Activated CD4-positive, CD25-positive, alpha-beta regulatory T cell treated with anti-CD3 and anti-CD28 coated beads, Interleukin-2, amount 50 U/mL, for 72 hours (primary cell): ENCODE data around the gene TSPAN13.

Source experiments
- DNase-seq: peaks from one replicate; pipeline ENCODE4 v3.0.0; 2021

TSPAN13 gene

GRCh38 chr7:16816824-16817223 lies 63.3 kb downstream of the TSPAN13 start:
- DNase-seq: no peak

GRCh38 chr7:16817536-16817935 lies 64.0 kb downstream of the TSPAN13 start:
- DNase-seq: no peak

DNA sequence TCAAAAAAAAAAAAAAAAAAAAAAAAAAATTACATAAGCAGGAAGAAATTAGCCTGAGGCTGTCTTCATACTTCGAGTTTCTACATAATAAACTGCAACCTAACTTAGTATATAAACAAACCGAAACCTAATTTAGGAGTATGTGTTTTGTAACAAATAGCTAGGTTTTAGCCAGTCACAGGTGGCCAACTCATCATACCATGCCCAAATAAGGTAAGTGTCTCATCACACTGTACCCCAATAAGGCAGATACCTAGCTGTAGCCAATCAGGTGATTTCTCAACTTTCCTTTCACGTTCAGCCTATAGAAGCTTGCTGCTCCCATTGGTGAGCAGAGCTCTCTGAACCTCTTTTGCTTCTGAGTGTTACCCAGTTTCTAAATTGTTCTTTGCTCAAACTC lies 65.2 kb downstream of the TSPAN13 start:
- DNase-seq: no peak

DNA sequence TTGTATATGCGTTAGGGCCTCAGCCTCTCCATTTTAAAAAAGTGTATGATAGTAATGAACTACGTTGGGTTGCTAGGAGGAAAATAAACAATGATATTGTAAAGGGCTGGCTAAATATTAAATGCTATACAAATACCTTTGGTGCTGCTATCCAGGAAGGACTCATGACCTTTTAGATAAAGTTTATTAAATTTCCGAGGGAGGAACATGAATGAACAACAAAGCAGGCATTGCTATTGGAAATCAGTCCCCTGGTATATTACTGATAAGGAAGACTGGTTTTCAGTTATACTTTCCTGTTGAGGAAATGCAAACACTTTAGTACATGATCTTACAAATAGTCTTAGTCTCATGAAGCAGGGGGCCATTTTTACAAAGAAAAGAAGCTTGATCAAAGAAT lies 68.5 kb downstream of the TSPAN13 start:
- DNase-seq: no peak

DNA sequence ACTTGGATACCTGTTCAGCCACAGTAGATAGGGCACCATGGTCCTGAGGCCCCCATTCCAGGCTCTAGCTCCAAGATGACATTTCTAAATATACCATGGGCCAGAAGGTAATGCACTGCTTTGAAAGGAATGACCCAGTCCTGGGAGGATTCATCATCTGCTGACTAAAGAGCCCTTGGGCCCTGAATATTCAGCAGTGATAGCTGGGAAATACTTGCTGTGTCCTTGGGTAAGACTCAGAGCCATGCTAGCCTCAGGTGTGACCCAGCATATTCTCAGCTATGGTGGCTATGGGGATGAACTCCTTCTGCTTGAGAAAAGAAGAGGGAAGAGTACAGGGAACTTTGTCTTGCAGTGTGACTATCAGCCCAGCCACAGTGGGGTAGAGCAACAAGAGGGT lies 72.5 kb downstream of the TSPAN13 start:
- DNase-seq: no peak

GRCh38 chr7:16833373-16833772 lies 79.8 kb downstream of the TSPAN13 start:
- no peak for DNase-seq
